Measurements from ENCODE around the gene ABITRAM.

DNA sequence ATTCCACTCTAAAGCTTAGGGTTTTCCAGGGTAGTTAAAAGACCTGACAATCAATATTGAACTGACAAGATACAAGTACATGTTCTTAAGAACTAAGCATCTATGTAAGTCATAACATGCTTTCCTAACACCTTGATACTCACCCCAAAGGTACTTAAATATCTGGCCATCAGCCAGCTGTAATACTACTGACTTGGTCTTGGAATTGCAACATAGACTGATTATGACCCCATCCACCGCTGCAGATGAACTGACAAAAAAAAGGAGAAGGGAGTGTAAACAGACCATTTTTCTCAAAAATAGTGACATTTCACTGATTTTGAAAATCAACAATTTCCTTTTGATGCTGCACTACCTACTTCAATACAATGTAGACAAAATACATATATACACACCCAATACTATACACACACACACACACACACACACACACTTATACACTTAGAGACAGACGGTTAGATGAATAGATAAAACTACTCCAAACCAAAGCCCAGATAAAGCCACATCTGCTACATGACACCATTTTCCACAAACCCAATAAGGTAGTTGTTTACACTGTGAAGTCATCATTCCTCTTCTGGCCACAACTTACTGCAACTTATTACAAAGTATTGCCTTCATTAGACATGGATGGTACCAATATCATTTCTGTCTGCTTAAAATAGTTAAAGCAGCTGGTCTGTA, 30.6 kb upstream of the ABITRAM start:
- TF ChIP-seq, protein P1, sequence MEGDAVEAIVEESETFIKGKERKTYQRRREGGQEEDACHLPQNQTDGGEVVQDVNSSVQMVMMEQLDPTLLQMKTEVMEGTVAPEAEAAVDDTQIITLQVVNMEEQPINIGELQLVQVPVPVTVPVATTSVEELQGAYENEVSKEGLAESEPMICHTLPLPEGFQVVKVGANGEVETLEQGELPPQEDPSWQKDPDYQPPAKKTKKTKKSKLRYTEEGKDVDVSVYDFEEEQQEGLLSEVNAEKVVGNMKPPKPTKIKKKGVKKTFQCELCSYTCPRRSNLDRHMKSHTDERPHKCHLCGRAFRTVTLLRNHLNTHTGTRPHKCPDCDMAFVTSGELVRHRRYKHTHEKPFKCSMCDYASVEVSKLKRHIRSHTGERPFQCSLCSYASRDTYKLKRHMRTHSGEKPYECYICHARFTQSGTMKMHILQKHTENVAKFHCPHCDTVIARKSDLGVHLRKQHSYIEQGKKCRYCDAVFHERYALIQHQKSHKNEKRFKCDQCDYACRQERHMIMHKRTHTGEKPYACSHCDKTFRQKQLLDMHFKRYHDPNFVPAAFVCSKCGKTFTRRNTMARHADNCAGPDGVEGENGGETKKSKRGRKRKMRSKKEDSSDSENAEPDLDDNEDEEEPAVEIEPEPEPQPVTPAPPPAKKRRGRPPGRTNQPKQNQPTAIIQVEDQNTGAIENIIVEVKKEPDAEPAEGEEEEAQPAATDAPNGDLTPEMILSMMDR (IDR thresholded peaks at IDR 0.05), result no peak
- TF ChIP-seq POLR2A (IDR thresholded peaks at IDR 0.05), result no peak
